Anterior cingulate cortex (tissue), 58 donors: ENCODE data around the gene POU2F3.

Source experiments
- DNase-seq, 58 donors: peaks; one replicate each; lab custom pipeline; 2025; lab: John Stamatoyannopoulos, UW

Gene POU2F3

DNA sequence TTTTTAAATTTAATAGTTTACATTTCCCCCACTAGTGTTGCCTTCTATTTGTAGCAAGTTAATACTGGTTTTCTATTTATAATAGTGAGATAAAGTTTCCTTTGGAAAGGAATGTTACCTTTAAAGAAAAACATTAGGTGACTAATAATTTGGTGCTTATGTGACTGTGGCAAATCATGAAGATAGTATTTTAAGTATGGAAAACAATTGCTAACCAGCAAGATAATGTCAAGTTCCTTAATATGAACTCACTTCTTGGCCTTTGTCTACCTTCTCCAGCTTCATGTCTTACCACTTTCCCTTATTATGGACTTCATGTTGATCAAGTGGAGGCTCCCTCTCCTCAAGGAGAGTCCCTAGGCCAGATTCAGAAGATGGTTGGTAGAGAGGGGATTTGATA is 123.5 kb downstream of the POU2F3 start:
- DNase-seq, result no peak

DNA sequence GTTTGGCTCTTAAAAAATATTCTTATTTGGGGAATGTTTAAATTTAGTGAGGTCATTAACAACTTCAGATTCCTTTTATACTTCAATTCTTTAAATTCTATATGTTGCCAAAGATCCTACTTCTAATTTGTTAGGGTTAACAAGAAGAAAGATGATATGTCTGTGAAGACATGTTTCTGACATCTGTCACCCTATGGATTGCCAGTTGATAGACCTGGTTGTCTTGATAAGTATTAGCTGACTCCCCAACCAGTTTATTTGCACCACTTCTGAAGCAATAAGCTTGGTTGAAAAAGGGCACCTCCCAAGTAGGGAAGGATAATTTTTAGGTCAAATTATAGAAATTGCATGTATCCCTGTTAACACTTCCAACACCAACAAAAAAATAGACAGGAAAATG is 125.6 kb downstream of the POU2F3 start:
- DNase-seq, result no peak
